Ovary (tissue), 9 donors: ENCODE measurements around the gene DPF3. TPM values are rescaled to one million over a fixed set of nuclear protein-coding genes. Genes with fewer than 3 reads are reported as not detected.

ENCODE experiments used
- DNase-seq, 5 donors: peaks; one replicate each; pipeline ENCODE4 v3.0.0-alpha.2; 2019 to 2020
- H3K27ac ChIP-seq, 2 donors: fragments of 200-600 bp; one replicate each; pipeline versions ENCODE4 v1.5.1 to v1.8.0; 2019 to 2022
- H3K27me3 ChIP-seq: fragments of 200-600 bp; one replicate; pipeline ENCODE4 v1.8.0; 2022
- H3K36me3 ChIP-seq: fragments of 200-600 bp; sonication (generic); one replicate; pipeline ENCODE4 v1.5.1; 2019
- H3K4me1 ChIP-seq: one replicate; pipeline ENCODE4 v1.8.1; 2013; ENCODE audit warnings: mild to moderate bottlenecking, moderate library complexity; ENCODE audit not compliant: insufficient read depth
- H3K4me3 ChIP-seq: fragments of 200-600 bp; sonication (generic); one replicate; pipeline ENCODE4 v1.5.1; 2017
- H3K9me3 ChIP-seq, 2 donors: fragments of 200-600 bp in 1 of 2; sonication (generic) in 1 of 2; one replicate each; pipeline versions ENCODE4 v1.5.1 to v1.8.1; 2013 to 2019; ENCODE audit warnings: mild to moderate bottlenecking in 1 of 2, moderate library complexity in 1 of 2
- CTCF ChIP-seq, 3 donors: fragments of 450-650 bp in 2 of 3; fragments of 200-600 bp in 1 of 3; IDR thresholded peaks; one replicate each; pipeline versions ENCODE4 v1.5.1 to v1.8.0; 2016 to 2022; ENCODE audit warnings: antibody characterized with exemption in 3 of 3, mild to moderate bottlenecking in 1 of 3
- EP300 ChIP-seq: sonication (generic); formaldehyde crosslinking; IDR thresholded peaks from one replicate; pipeline ENCODE4 v1.6.1; 2017; ENCODE audit warnings: antibody characterized with exemption
- POLR2A ChIP-seq: fragments of 450-650 bp; IDR thresholded peaks from one replicate; pipeline ENCODE4 v1.6.1; 2017; ENCODE audit warnings: antibody characterized with exemption, mild to moderate bottlenecking, moderate library complexity
- WGBS, 3 donors: extraction: QIAGEN DNeasy Blood & Tissue Kit in 1 of 3; methylation state at CpG; one replicate each; pipeline versions ENCODE4 v1.1.5 to v1.1.7; 2013 to 2017; 5-methylcytosine and 5-hydroxymethylcytosine counted together
- intact Hi-C, 4 donors: fragments of 100-400 bp; cut with DNase I; formaldehyde crosslinking; loops; one replicate each; pipeline versions ENCODE4 v1.11.0 to v1.15.1; 2022 to 2023
- polyA plus RNA-seq, 2 donors: library from polyadenylated mRNA; stranded (reverse); fragments of 200-250 nt in 1 of 2; fragments of 350-450 nt in 1 of 2; fragmentation: Illumina TruSeq in 1 of 2; extraction: RNeasy Lipid Tissue Mini Kit (QIAGEN cat#74804) in 1 of 2; gene quantifications; one replicate each; pipeline ENCODE4 v1.2.3, GENCODE V29; 2013 to 2014
- total RNA-seq, 7 donors: library from RNA; depleted of rRNA in 2 of 7; stranded (reverse); fragments of >200 nt in 2 of 7; fragmentation: NEBNext Ultra II Directional in 3 of 7; extraction: Animal tissue kit (Norgen Biotek cat#: 25700) in 3 of 7; gene quantifications; one replicate each; pipeline versions ENCODE4 v1.1.0 to v1.2.4, GENCODE V29; 2016 to 2023
- donor health status: DM: no; HTN: no; CAD: no; lungs with moderate emphysema.
- donor health status: DM: no; HTN: no; CAD: no.
- donor health status: Bipolar disorder and iron deficiency.
- donor health status: DM: yes; HTN: yes; CAD: no.
- donor health status: DM: no; HTN: no; CAD: no.
- donor health status: DM: yes; HTN: yes; CAD: no.

The DPF3 gene
- total and polyA plus RNA-seq, 9 donors: 6.3 to 34.4 (median 21.9) TPM

GRCh38 chr14:72809063-72809462 is 84.8 kb downstream of the DPF3 start:
- Histone ChIP-seq H3K4me3 (no peak overlapping the region), H3K4me1 (peaks cover 15% of the 10 kb centered on the region), H3K36me3 (no peaks in the 10 kb centered on the region), H3K27ac (peak overlapping the region in 1 of 2 donors; percentile 4), H3K9me3 (no peaks in the 10 kb centered on the region), H3K27me3 (no peaks in the 10 kb centered on the region)
- intact Hi-C loops: no loop called here
- no peak for TF ChIP-seq EP300
- no peak for TF ChIP-seq CTCF (IDR thresholded peaks at IDR 0.05)
- TF ChIP-seq POLR2A: no peak
- DNase-seq: peak in 3 of 5 donors; percentile 51 to 59 (median 53)
- WGBS, 3 donors: 48 to 61% (median 51%) methylated on average over 6 of the region's 6 CpGs

DNA sequence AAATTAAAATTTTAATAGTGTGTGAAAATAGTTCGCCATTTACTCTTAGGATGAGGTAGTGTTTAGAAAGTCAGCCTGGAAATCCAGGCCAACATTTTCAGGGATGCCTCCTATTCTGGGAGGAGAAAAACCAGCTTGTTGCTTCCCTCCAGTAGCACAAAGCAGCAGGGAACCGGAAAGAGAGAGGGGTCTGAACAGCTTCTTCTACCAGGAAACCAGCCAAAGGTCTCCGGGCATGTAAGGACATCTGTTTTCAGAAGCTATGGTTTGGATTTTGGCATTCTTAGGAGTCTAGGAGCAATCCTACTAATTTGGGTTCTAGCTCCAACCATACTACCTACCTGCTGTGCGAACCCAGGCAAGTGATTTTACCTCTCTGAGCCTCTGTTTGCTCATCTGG is 85.3 kb downstream of the DPF3 start:
- Histone ChIP-seq H3K27ac (peak overlapping the region in 1 of 2 donors; percentile 1), H3K4me1 (peaks cover 15% of the 10 kb centered on the region), H3K27me3 (no peaks in the 10 kb centered on the region), H3K9me3 (no peaks in the 10 kb centered on the region), H3K36me3 (no peaks in the 10 kb centered on the region), H3K4me3 (no peak overlapping the region)
- intact Hi-C loops: no loop called here
- 33 to 57% (median 34%) methylated on average over 4 of the region's 4 CpGs for WGBS, 3 donors
- DNase-seq: no peak
- TF ChIP-seq POLR2A: no peak
- TF ChIP-seq CTCF (IDR thresholded peaks at IDR 0.05): no peak
- no peak for TF ChIP-seq EP300

DNA sequence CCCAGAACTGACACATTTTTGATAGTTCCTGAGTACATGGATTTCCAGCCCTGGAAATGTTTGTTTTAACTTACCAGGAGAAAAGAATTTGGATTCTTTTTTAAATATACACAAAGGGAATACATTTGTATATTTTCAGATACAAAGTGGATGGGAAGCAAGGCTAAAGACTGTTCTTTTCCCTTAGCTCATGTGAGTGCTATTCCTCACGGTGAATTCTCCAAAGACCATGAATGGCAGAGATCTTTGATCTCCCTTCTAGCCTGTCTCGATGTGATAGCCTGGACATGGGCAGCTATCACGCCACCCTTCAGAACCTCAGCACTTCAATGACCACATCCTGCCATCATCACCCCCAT is 91.3 kb downstream of the DPF3 start:
- H3K4me3 ChIP-seq: no peak overlapping the region
- no peak overlapping the region for H3K27ac ChIP-seq
- TF ChIP-seq EP300: no peak
- no peak for TF ChIP-seq POLR2A
- no peak for TF ChIP-seq CTCF (IDR thresholded peaks at IDR 0.05)
- no peaks in the 10 kb centered on the region for H3K27me3 ChIP-seq
- H3K4me1 ChIP-seq: no peaks in the 10 kb centered on the region
- no peak for DNase-seq
- intact Hi-C loops: no loop called here
- H3K9me3 ChIP-seq: no peaks in the 10 kb centered on the region
- H3K36me3 ChIP-seq: no peaks in the 10 kb centered on the region
- WGBS, 3 donors: 79 to 90% (median 81%) methylated on average over 3 of the region's 3 CpGs

- H3K9me3 ChIP-seq: no peaks in the 10 kb centered on the region
- no peaks in the 10 kb centered on the region for H3K4me1 ChIP-seq
- H3K27ac ChIP-seq: no peak overlapping the region
- intact Hi-C loops: no loop called here
- 78 to 98% (median 89%) methylated on average over 5 of the region's 5 CpGs for WGBS, 3 donors
- DNase-seq: no peak
- no peaks in the 10 kb centered on the region for H3K36me3 ChIP-seq
- H3K27me3 ChIP-seq: no peaks in the 10 kb centered on the region
- TF ChIP-seq POLR2A (no peak), CTCF (IDR thresholded peaks at IDR 0.05) (no peak), EP300 (no peak)
- H3K4me3 ChIP-seq: no peak overlapping the region
These were observed 91.9 kb downstream of the DPF3 start for GRCh38 chr14:72801836-72802587.
